HepG2 (cell line): ENCODE results near the gene ARL3. TPM values are rescaled to one million over a fixed set of nuclear protein-coding genes. Genes with fewer than 3 reads are reported as not detected.

ENCODE experiments used
- EED ChIP-seq: sonication (generic); formaldehyde crosslinking; IDR thresholded peaks from 2 replicates; pipeline ENCODE4 v1.5.0; 2020; ENCODE audit warnings: mild to moderate bottlenecking, missing genetic modification reagents
- ERF ChIP-seq: IDR thresholded peaks from 2 replicates; pipeline ENCODE4 v1.6.1; 2018; ENCODE audit warnings: missing biosample characterization, missing genetic modification reagents
- ETV6 ChIP-seq: sonication (generic); formaldehyde crosslinking; conservative IDR thresholded peaks from 2 replicates; pipeline ENCODE4 v1.4.0; 2020; ENCODE audit warnings: missing genetic modification reagents
- FOSL1 ChIP-seq: sonication (generic); formaldehyde crosslinking; IDR thresholded peaks from 2 replicates; pipeline ENCODE4 v1.9.0; 2021; ENCODE audit warnings: missing genetic modification reagents, borderline replicate concordance
- GPN1 ChIP-seq: sonication (generic); formaldehyde crosslinking; IDR thresholded peaks from 2 replicates; pipeline ENCODE4 v1.5.1; 2020; ENCODE audit warnings: missing genetic modification reagents, borderline replicate concordance
- MXI1 ChIP-seq: IDR thresholded peaks from 3 replicates; pipeline ENCODE4 v1.6.1; 2012; ENCODE audit warnings: low read depth, low read length, inconsistent platforms, borderline replicate concordance
- NR1H2 ChIP-seq: sonication (generic); formaldehyde crosslinking; IDR thresholded peaks from 2 replicates; pipeline ENCODE4 v1.8.1; 2022; ENCODE audit warnings: low read depth, missing genetic modification reagents, borderline replicate concordance
- PAF1 ChIP-seq: IDR thresholded peaks from 2 replicates; pipeline ENCODE4 v1.6.1; 2016; ENCODE audit warnings: missing genetic modification reagents, missing compliant biosample characterization
- PCBP1 ChIP-seq: fragments of 200-400 bp; formaldehyde crosslinking; IDR thresholded peaks from 2 replicates; pipeline ENCODE4 v1.6.1; 2017; ENCODE audit warnings: mild to moderate bottlenecking, low read depth, low read length, borderline replicate concordance
- SP5 ChIP-seq: IDR thresholded peaks from 2 replicates; pipeline ENCODE4 v1.6.1; 2016; ENCODE audit warnings: low read depth, borderline replicate concordance
- SRF ChIP-seq: IDR thresholded peaks from 2 replicates; pipeline ENCODE4 v1.6.1; 2011; ENCODE audit warnings: mild to moderate bottlenecking, low read depth, low read length, moderate library complexity
- TCF7 ChIP-seq: sonication (generic); IDR thresholded peaks from 2 replicates; pipeline ENCODE4 v1.6.1; 2016; ENCODE audit warnings: antibody characterized with exemption, low read depth
- ZBTB7B ChIP-seq: sonication (generic); formaldehyde crosslinking; IDR thresholded peaks from 2 replicates; pipeline ENCODE4 v1.4.0; 2020; ENCODE audit warnings: missing genetic modification reagents
- ZNF101 ChIP-seq: sonication (generic); formaldehyde crosslinking; IDR thresholded peaks from 2 replicates; pipeline ENCODE4 v1.4.0; 2020; ENCODE audit warnings: mild to moderate bottlenecking, low read depth, missing genetic modification reagents, borderline replicate concordance
- ZNF274 ChIP-seq: sonication (generic); formaldehyde crosslinking; IDR thresholded peaks from 2 replicates; pipeline ENCODE4 v1.5.1; 2020; ENCODE audit warnings: mild to moderate bottlenecking, missing genetic modification reagents
- ZNF350 ChIP-seq: sonication (generic); formaldehyde crosslinking; IDR thresholded peaks from 2 replicates; pipeline ENCODE4 v1.4.0; 2020; ENCODE audit warnings: mild to moderate bottlenecking, low read depth, missing genetic modification reagents, borderline replicate concordance
- ZNF713 ChIP-seq: sonication (generic); formaldehyde crosslinking; IDR thresholded peaks from 2 replicates; pipeline ENCODE4 v1.4.0; 2020; ENCODE audit warnings: mild to moderate bottlenecking, missing genetic modification reagents
- ZSCAN29 ChIP-seq: sonication (generic); formaldehyde crosslinking; conservative IDR thresholded peaks from 2 replicates; pipeline ENCODE4 v1.4.0; 2020; ENCODE audit warnings: mild to moderate bottlenecking, missing genetic modification reagents
- polyA plus RNA-seq, 8 experiments: library from polyadenylated mRNA; depleted of rRNA in 3 of 8; stranded (reverse) in 7 of 8; unstranded in 1 of 8; fragments of >200 nt; fragmentation: Illumina TruSeq in 4 of 8; extraction: Trizol in 4 of 8; gene quantifications; 2 replicates each; pipeline versions ENCODE4 v1.2.1 to v1.2.3, GENCODE V29; 2011 to 2016; ENCODE audit warnings: low read depth in 4 of 8, missing spikeins in 1 of 8, mixed read lengths in 1 of 8; ENCODE audit not compliant: insufficient read depth in 1 of 8
- total RNA-seq, 5 experiments: library from RNA; depleted of rRNA; stranded (reverse); fragments of >200 nt; fragmentation: Illumina TruSeq; extraction: Trizol; gene quantifications; 2 replicates each; pipeline ENCODE4 v1.2.3, GENCODE V29; 2016; ENCODE audit warnings: low read depth in 1 of 5
- TF ChIP-seq, protein P1 (sequence below): sonication (generic); formaldehyde crosslinking; IDR thresholded peaks from 2 replicates; pipeline ENCODE4 v1.4.0; 2020; ENCODE audit warnings: missing genetic modification reagents, borderline replicate concordance
- TF ChIP-seq, protein P2 (sequence below): sonication (generic); formaldehyde crosslinking; IDR thresholded peaks from 2 replicates; pipeline ENCODE4 v1.9.0; 2022; ENCODE audit warnings: missing genetic modification reagents, mild to moderate bottlenecking, borderline replicate concordance
- TF ChIP-seq, protein P3 (sequence below): sonication (generic); formaldehyde crosslinking; IDR thresholded peaks from 2 replicates; pipeline ENCODE4 v1.4.0; 2020; ENCODE audit warnings: missing genetic modification reagents
- TF ChIP-seq, protein P4 (sequence below): IDR thresholded peaks from 2 replicates; pipeline ENCODE4 v1.6.1; 2012; ENCODE audit warnings: inconsistent platforms

Gene ARL3
- total and polyA plus RNA-seq, 2 of the 13 experiments (the other 11 are each of a cell fraction or from before 2014, with no cell fraction given), result 5.2 to 6.6 TPM

DNA sequence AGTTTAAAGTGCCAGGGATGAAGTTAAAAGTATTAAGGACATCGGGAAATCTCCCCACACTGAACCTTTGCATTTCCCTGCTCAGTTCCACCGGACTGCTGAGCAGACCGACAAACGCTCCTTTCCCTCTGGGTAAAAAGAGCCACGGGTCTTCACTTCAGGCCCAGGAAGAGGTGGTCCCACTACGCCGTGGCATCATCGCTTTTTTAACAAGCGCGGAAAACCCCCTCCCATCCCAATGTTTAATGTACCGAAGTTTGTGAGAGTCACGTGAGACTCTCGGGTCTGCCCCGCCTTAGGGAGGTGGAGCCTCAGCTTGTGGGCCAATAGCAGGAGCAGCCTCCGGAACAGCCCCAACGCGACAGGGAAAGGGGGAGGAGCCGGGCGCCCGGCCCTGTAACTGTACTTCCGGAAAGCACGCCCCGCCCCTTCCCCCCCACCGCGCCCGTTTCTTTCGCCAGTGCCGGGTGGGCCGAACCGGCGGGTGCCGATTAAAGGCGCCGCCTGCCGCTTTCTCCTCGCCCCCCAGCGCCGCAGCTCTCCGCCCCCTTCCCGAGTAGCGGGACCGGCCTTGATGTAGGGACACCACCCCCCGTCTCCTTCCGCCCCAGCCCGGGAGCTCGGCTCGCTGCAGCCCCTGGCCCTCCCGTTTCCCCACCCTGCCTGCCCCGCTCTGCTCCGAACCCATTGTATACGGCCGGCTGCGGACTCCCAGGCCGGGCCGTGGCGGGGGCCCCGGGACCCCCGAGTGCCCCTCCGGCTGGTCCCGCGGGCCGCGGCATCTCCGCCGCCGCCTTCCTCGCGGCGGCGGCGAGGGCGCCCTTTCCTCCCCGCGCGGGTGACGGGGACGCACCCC, 72.1 kb downstream of the ARL3 start (continued):
- TF ChIP-seq ZNF713 (CRISPR knock-in tag) (no peak), ERF (CRISPR knock-in tag) (0 out of 2 replicates have a peak, but pooled peaks have one; percentile 25), NR1H2 (no peak), TCF7 (peak; percentile 91), ZBTB7B (CRISPR knock-in tag) (peak; percentile 93), ZNF101 (CRISPR knock-in tag) (no peak), ZSCAN29 (CRISPR knock-in tag) (no peak), PCBP1 (0 out of 2 replicates have a peak, but pooled peaks have one; percentile 33), ZNF350 (CRISPR knock-in tag) (0 out of 2 replicates have a peak, but pooled peaks have one; percentile 43), SRF (no peak), MXI1 (peak; percentile 68; the same call in 1 of the 3 replicates), GPN1 (CRISPR knock-in tag) (no peak), PAF1 (no peak), ZNF274 (CRISPR knock-in tag) (peak; percentile 36; the same call in 1 of the 2 replicates), SP5 (CRISPR knock-in tag) (peak; percentile 92), ETV6 (peak; percentile 55; the same call in 1 of the 2 replicates), EED (CRISPR knock-in tag) (no peak), FOSL1 (no peak)
- TF ChIP-seq, protein P1, sequence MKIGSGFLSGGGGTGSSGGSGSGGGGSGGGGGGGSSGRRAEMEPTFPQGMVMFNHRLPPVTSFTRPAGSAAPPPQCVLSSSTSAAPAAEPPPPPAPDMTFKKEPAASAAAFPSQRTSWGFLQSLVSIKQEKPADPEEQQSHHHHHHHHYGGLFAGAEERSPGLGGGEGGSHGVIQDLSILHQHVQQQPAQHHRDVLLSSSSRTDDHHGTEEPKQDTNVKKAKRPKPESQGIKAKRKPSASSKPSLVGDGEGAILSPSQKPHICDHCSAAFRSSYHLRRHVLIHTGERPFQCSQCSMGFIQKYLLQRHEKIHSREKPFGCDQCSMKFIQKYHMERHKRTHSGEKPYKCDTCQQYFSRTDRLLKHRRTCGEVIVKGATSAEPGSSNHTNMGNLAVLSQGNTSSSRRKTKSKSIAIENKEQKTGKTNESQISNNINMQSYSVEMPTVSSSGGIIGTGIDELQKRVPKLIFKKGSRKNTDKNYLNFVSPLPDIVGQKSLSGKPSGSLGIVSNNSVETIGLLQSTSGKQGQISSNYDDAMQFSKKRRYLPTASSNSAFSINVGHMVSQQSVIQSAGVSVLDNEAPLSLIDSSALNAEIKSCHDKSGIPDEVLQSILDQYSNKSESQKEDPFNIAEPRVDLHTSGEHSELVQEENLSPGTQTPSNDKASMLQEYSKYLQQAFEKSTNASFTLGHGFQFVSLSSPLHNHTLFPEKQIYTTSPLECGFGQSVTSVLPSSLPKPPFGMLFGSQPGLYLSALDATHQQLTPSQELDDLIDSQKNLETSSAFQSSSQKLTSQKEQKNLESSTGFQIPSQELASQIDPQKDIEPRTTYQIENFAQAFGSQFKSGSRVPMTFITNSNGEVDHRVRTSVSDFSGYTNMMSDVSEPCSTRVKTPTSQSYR (CRISPR knock-in tag), result peak; percentile 72
- TF ChIP-seq, protein P2, sequence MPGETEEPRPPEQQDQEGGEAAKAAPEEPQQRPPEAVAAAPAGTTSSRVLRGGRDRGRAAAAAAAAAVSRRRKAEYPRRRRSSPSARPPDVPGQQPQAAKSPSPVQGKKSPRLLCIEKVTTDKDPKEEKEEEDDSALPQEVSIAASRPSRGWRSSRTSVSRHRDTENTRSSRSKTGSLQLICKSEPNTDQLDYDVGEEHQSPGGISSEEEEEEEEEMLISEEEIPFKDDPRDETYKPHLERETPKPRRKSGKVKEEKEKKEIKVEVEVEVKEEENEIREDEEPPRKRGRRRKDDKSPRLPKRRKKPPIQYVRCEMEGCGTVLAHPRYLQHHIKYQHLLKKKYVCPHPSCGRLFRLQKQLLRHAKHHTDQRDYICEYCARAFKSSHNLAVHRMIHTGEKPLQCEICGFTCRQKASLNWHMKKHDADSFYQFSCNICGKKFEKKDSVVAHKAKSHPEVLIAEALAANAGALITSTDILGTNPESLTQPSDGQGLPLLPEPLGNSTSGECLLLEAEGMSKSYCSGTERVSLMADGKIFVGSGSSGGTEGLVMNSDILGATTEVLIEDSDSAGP (CRISPR knock-in tag), result peak; percentile 98
- TF ChIP-seq, protein P3, sequence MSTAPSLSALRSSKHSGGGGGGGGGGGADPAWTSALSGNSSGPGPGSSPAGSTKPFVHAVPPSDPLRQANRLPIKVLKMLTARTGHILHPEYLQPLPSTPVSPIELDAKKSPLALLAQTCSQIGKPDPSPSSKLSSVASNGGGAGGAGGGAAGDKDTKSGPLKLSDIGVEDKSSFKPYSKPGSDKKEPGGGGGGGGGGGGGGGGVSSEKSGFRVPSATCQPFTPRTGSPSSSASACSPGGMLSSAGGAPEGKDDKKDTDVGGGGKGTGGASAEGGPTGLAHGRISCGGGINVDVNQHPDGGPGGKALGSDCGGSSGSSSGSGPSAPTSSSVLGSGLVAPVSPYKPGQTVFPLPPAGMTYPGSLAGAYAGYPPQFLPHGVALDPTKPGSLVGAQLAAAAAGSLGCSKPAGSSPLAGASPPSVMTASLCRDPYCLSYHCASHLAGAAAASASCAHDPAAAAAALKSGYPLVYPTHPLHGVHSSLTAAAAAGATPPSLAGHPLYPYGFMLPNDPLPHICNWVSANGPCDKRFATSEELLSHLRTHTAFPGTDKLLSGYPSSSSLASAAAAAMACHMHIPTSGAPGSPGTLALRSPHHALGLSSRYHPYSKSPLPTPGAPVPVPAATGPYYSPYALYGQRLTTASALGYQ (CRISPR knock-in tag), result 0 out of 2 replicates have a peak, but pooled peaks have one; percentile 15
- TF ChIP-seq, protein P4, sequence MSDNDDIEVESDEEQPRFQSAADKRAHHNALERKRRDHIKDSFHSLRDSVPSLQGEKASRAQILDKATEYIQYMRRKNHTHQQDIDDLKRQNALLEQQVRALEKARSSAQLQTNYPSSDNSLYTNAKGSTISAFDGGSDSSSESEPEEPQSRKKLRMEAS, result peak; percentile 14; the same call in 1 of the 2 replicates
